ENCODE data around the gene TMEM208.

DNA sequence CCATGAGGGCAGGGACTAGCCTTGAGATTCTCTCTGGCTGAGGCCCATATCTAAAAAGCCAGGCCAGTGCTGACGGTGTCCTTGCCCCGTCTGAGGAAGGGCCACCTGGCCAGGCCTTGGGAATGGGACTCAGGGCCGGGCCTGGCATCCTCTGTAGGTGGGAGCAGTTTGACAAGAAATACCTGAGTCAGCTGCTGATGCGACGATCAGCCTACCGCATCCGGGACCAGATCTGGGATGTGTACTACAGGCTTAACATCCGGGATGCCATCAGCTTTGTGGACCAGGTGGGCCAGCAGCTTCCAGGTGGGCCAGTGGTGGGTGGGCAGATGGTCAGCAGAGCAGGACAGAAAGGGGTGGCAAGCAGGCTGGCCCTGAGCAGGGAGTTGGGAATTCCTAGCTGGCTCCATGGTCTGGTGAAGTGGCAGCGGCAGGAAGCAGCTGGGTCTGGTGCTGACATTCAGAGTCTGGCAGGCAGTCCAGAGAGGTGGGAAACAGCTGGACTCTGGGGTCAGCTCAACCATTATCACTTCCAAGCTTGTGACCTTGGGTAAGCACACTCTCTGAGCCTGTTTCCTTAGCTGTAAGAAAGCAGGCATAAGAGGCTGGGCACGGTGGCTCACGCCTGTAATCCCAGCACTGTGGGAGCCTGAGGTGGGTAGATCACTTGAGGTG is 31.4 kb downstream of the TMEM208 start:
- TF ChIP-seq, protein P1, sequence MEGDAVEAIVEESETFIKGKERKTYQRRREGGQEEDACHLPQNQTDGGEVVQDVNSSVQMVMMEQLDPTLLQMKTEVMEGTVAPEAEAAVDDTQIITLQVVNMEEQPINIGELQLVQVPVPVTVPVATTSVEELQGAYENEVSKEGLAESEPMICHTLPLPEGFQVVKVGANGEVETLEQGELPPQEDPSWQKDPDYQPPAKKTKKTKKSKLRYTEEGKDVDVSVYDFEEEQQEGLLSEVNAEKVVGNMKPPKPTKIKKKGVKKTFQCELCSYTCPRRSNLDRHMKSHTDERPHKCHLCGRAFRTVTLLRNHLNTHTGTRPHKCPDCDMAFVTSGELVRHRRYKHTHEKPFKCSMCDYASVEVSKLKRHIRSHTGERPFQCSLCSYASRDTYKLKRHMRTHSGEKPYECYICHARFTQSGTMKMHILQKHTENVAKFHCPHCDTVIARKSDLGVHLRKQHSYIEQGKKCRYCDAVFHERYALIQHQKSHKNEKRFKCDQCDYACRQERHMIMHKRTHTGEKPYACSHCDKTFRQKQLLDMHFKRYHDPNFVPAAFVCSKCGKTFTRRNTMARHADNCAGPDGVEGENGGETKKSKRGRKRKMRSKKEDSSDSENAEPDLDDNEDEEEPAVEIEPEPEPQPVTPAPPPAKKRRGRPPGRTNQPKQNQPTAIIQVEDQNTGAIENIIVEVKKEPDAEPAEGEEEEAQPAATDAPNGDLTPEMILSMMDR (IDR thresholded peaks at IDR 0.05), result no peak
- no peak for TF ChIP-seq POLR2A (IDR thresholded peaks at IDR 0.05)

All from Peyer's patch (tissue), 4 donors.